Esophagus muscularis mucosa (tissue), 4 donors: ENCODE results near the gene SLIT1.

ENCODE experiments used
- CTCF ChIP-seq, 3 experiments: fragments of 200-600 bp in 2 of 3; fragments of 450-650 bp in 1 of 3; sonication (generic) in 2 of 3; IDR thresholded peaks; one replicate each; pipeline ENCODE4 v1.5.1; 2017 to 2019; ENCODE audit warnings: antibody characterized with exemption in 3 of 3, mild to moderate bottlenecking in 2 of 3, moderate library complexity in 1 of 3
- EP300 ChIP-seq: sonication (generic); formaldehyde crosslinking; IDR thresholded peaks from one replicate; pipeline ENCODE4 v1.6.1; 2017; ENCODE audit warnings: antibody characterized with exemption
- POLR2A ChIP-seq: fragments of 450-650 bp; IDR thresholded peaks from one replicate; pipeline ENCODE4 v1.6.1; 2017; ENCODE audit warnings: antibody characterized with exemption, moderate library complexity, mild to moderate bottlenecking, low read depth
- POLR2AphosphoS5 ChIP-seq, 2 donors: sonication (generic); formaldehyde crosslinking; IDR thresholded peaks; one replicate each; pipeline ENCODE4 v1.6.1; 2017; ENCODE audit warnings: antibody characterized with exemption in 2 of 2

- TF ChIP-seq POLR2A = no peak
- no peak for TF ChIP-seq EP300
- no peak for TF ChIP-seq CTCF (IDR thresholded peaks at IDR 0.05)
- TF ChIP-seq POLR2AphosphoS5 (IDR thresholded peaks at IDR 0.05) = no peak
Measured at GRCh38 chr10:97163181-97163580, 22.6 kb downstream of the SLIT1 start.
